ENCODE results near the gene CTF1.
A peak's percentile ranks its signal among the peaks of the same experiment; 100 is the strongest.

The CTF1 gene

DNA sequence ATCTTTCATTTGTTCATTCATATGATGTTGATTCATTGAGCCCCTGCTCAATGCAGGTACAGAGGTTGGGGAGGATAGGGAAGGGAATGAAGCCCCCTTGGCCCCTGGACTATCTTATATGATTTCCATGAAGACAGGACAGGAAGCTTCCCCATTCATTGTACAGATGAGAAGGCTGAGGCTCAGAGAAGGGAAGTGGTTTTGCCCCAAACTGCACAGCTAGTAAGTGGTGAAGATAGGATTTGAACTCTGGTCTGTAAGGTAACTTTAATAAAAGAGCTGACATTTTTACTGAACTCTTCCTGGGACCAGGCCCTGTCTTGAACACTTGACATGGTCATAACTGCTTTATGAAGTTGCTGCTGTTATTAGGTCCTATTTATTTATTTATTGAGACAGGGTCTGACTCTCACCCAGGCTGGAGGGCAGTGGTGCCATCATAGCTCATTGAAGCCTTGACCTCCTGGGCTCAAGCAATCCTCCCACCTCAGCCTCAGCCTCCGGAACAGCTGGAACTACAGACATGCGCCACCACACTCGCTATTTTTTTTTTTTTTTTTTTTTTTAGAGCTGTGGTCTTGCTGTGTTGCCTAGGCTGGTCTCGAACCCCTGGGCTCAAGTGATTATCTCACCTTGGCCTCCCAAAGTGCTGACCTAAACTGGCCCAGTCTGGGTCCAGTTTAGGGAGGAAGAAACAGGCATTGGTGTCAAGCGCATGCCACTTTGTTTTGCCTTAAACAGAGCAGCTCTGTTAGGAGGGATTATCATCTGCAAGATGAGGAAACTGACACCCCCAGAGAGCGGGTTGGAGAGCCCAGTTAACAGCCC, 5.0 kb downstream of the CTF1 start:
- TF ChIP-seq, protein P1, sequence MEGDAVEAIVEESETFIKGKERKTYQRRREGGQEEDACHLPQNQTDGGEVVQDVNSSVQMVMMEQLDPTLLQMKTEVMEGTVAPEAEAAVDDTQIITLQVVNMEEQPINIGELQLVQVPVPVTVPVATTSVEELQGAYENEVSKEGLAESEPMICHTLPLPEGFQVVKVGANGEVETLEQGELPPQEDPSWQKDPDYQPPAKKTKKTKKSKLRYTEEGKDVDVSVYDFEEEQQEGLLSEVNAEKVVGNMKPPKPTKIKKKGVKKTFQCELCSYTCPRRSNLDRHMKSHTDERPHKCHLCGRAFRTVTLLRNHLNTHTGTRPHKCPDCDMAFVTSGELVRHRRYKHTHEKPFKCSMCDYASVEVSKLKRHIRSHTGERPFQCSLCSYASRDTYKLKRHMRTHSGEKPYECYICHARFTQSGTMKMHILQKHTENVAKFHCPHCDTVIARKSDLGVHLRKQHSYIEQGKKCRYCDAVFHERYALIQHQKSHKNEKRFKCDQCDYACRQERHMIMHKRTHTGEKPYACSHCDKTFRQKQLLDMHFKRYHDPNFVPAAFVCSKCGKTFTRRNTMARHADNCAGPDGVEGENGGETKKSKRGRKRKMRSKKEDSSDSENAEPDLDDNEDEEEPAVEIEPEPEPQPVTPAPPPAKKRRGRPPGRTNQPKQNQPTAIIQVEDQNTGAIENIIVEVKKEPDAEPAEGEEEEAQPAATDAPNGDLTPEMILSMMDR (IDR thresholded peaks at IDR 0.05; ENCODE audit: borderline replicate concordance, control extremely low read depth, extremely low read depth, insufficient read depth, missing control alignments): no peak
- in situ Hi-C loops (cut with MboI; ENCODE audit: low sequenced_read_pairs, unreplicated experiment): no loop called here
- no peak for DNase-seq (ENCODE audit: low spot score)

DNA sequence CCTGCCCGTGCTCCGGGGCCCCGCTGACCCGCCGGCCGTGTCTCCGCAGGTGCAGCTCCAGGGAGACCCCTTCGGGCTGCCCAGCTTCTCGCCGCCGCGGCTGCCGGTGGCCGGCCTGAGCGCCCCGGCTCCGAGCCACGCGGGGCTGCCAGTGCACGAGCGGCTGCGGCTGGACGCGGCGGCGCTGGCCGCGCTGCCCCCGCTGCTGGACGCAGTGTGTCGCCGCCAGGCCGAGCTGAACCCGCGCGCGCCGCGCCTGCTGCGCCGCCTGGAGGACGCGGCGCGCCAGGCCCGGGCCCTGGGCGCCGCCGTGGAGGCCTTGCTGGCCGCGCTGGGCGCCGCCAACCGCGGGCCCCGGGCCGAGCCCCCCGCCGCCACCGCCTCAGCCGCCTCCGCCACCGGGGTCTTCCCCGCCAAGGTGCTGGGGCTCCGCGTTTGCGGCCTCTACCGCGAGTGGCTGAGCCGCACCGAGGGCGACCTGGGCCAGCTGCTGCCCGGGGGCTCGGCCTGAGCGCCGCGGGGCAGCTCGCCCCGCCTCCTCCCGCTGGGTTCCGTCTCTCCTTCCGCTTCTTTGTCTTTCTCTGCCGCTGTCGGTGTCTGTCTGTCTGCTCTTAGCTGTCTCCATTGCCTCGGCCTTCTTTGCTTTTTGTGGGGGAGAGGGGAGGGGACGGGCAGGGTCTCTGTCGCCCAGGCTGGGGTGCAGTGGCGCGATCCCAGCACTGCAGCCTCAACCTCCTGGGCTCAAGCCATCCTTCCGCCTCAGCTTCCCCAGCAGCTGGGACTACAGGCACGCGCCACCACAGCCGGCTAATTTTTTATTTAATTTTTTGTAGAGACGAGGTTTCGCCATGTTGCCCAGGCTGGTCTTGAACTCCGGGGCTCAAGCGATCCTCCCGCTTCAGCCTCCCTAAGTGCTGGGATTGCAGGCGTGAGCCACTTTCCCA, 5.9 kb downstream of the CTF1 start:
- peak; percentile 89 for DNase-seq (ENCODE audit: low spot score)
- TF ChIP-seq, protein P1 (IDR thresholded peaks at IDR 0.05; ENCODE audit: borderline replicate concordance, control extremely low read depth, extremely low read depth, insufficient read depth, missing control alignments): peak; percentile 72
- in situ Hi-C loops (cut with MboI; ENCODE audit: low sequenced_read_pairs, unreplicated experiment): no loop called here

DNA sequence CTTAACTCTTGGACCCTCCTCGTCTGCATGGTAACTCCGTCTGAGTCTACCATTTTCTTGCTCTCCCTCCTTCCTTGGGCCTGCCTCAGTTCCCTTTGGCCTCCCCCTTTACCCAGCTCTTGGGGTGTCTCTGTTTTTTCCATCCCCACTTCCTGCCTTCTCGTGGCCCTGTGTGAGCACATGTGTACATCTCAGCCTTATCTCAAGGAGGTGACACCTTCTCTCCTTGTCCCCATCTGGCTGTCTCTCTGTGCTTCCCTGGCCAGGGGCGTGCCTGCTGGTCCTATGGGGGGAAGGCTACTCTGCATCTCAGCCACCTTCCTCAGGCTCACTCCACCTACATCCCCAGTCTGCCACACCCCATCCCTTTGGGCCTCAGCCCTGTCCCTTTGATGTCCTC, 6.6 kb downstream of the CTF1 start:
- peak; percentile 32 for DNase-seq (ENCODE audit: low spot score)
- in situ Hi-C loops (cut with MboI; ENCODE audit: low sequenced_read_pairs, unreplicated experiment): no loop called here
- TF ChIP-seq, protein P1 (IDR thresholded peaks at IDR 0.05; ENCODE audit: borderline replicate concordance, control extremely low read depth, extremely low read depth, insufficient read depth, missing control alignments): no peak

DNA sequence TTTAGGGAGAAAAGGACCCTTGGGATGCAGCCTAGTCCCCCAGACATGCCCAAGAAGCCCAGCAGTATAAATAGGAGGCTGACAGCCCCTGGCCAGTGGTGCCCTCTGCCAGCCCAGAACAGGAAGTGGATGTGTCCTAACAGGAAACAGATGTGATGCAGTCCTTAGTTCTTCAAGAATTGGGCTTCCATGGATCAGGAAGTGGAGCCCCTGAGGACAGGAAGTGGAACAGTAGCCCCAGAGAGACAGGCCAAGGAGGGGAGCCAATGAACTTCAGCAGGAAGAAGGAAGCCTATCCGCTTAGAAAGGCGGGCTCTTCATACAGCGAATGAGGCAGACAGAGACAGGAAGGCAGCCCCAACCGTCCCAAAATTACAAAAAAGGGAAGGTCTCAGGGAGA, 7.2 kb downstream of the CTF1 start:
- DNase-seq (ENCODE audit: low spot score): peak; percentile 39
- TF ChIP-seq, protein P1 (IDR thresholded peaks at IDR 0.05; ENCODE audit: borderline replicate concordance, control extremely low read depth, extremely low read depth, insufficient read depth, missing control alignments): no peak
- in situ Hi-C loops (cut with MboI; ENCODE audit: low sequenced_read_pairs, unreplicated experiment): no loop called here

DNA sequence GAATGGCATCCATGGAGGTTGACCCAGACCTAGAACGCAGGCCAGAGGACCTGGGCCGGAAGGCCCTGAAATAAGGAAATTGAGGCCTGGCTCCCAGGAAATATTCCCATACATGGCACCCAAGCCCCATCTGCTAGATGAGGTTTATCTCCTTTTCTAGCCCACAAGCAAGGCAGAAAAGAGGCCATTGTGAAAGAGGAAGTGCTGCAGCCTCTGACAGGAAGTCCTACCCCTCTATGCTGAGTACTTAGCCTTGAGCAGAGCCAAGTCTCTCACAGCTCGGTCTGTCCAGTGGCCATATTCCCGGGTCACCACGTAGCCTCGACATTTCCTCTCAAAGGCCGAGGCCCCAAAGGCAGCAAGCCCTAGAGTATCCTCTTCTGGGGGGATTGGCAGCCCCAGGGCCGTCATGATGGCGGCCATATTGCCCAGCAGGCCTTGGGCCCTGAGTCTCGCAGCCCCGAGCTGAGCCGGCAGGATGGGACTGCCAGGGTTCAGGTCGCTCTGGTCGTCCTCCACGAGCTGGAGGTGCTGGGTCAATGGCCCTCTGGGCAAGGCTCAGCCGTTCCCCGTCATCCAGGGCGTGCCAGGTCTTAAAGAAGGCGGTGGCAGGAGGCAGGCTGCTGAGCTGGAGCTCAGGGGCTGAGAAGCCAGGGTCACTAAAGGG, 7.8 kb downstream of the CTF1 start:
- in situ Hi-C loops (cut with MboI; ENCODE audit: low sequenced_read_pairs, unreplicated experiment): no loop called here
- DNase-seq (ENCODE audit: low spot score): peak; percentile 39
- TF ChIP-seq, protein P1 (IDR thresholded peaks at IDR 0.05; ENCODE audit: borderline replicate concordance, control extremely low read depth, extremely low read depth, insufficient read depth, missing control alignments): no peak

DNA sequence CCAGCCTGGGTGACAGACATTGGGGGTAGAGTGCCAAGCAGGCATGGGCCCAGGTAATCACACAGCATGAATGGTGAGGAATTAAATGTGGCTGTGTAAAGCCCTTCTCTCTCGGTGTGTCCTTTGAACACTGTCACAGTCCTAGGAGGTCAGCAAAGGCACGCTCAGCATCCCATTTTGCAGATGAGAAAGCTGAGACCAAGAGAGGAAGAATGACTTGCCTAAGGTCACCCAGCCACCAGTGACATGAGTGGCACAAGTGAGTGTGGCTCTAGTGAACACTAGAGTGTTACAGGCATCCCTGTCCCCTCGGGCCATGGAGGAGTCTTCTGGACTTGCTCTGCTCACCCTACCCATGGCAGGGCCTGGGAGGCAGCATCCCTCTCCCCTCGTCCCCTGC, 10.7 kb downstream of the CTF1 start:
- TF ChIP-seq, protein P1 (IDR thresholded peaks at IDR 0.05; ENCODE audit: borderline replicate concordance, control extremely low read depth, extremely low read depth, insufficient read depth, missing control alignments): no peak
- no peak for DNase-seq (ENCODE audit: low spot score)
- in situ Hi-C loops (cut with MboI; ENCODE audit: low sequenced_read_pairs, unreplicated experiment): no loop called here

All from GM13976 (cell line).